Hepatocyte (in vitro differentiated cells): Measurements from ENCODE around the gene SBNO1. TPM values are rescaled to one million over a fixed set of nuclear protein-coding genes. Genes with fewer than 3 reads are reported as not detected.

Experiments
- DNase-seq: peaks from one replicate; pipeline ENCODE4 v3.0.0-alpha.2; 2016; ENCODE audit warnings: low spot score
- H2AFZ ChIP-seq: fragments of 200-600 bp; sonication (generic); 2 replicates; pipeline ENCODE4 v1.6.0; 2016; ENCODE audit warnings: antibody characterized with exemption, mild to moderate bottlenecking
- H3K27ac ChIP-seq: fragments of 200-600 bp; sonication (generic); 2 replicates; pipeline ENCODE4 v1.5.1; 2016; ENCODE audit warnings: mild to moderate bottlenecking
- H3K27me3 ChIP-seq: fragments of 200-600 bp; sonication (generic); 2 replicates; pipeline ENCODE4 v1.6.1; 2016
- H3K36me3 ChIP-seq: fragments of 200-600 bp; sonication (generic); replicated peaks from 2 replicates; pipeline ENCODE4 v1.5.1; 2016; ENCODE audit warnings: low read depth; ENCODE audit not compliant: insufficient read depth
- H3K4me1 ChIP-seq: fragments of 200-600 bp; sonication (generic); 2 replicates; pipeline ENCODE4 v1.5.1; 2016; ENCODE audit warnings: mild to moderate bottlenecking, moderate library complexity; ENCODE audit not compliant: insufficient read depth
- H3K4me2 ChIP-seq: fragments of 200-600 bp; sonication (generic); 2 replicates; pipeline ENCODE4 v1.6.0; 2016
- H3K4me3 ChIP-seq: fragments of 200-600 bp; sonication (generic); 2 replicates; pipeline ENCODE4 v1.5.1; 2016; ENCODE audit warnings: mild to moderate bottlenecking
- H3K79me2 ChIP-seq: fragments of 200-600 bp; sonication (generic); 2 replicates; pipeline ENCODE4 v1.6.0; 2017; ENCODE audit warnings: mild to moderate bottlenecking
- H3K9me2 ChIP-seq: fragments of 200-600 bp; sonication (generic); replicated peaks from 2 replicates; pipeline ENCODE4 v1.6.0; 2017; ENCODE audit warnings: mild to moderate bottlenecking; ENCODE audit not compliant: insufficient read depth
- H3K9me3 ChIP-seq: fragments of 200-600 bp; sonication (generic); 2 replicates; pipeline ENCODE4 v1.5.1; 2016; ENCODE audit warnings: low read depth, mild to moderate bottlenecking
- H4K20me1 ChIP-seq: fragments of 200-600 bp; sonication (generic); 2 replicates; pipeline ENCODE4 v1.6.0; 2016; ENCODE audit warnings: mild to moderate bottlenecking; ENCODE audit not compliant: insufficient read depth, poor library complexity, severe bottlenecking
- CTCF ChIP-seq: fragments of 200-600 bp; sonication (generic); IDR thresholded peaks from 2 replicates; pipeline ENCODE4 v1.5.1; 2016; ENCODE audit warnings: antibody characterized with exemption, mild to moderate bottlenecking; ENCODE audit not compliant: poor library complexity
- EZH2 ChIP-seq: fragments of 200-600 bp; sonication (generic); IDR thresholded peaks from 2 replicates; pipeline ENCODE4 v1.6.1; 2016; ENCODE audit warnings: antibody characterized with exemption, mild to moderate bottlenecking, borderline replicate concordance
- EZH2phosphoT487 ChIP-seq: fragments of 200-600 bp; sonication (generic); IDR thresholded peaks from one replicate; pipeline ENCODE4 v1.6.1; 2018; ENCODE audit warnings: antibody characterized with exemption, mild to moderate bottlenecking, low read depth, moderate library complexity; ENCODE audit not compliant: unreplicated experiment, severe bottlenecking
- WGBS: methylation state at CpG from one replicate; pipeline ENCODE4 v1.1.6; 2016; ENCODE audit warnings: low lambda C conversion rate; ENCODE audit errors: missing lambda C conversion rate; 5-methylcytosine and 5-hydroxymethylcytosine counted together
- polyA plus RNA-seq: library from polyadenylated mRNA; unstranded; fragments of >200 nt; fragmentation: Nextera tagmentation; extraction: Ambion mirVana; gene quantifications from 2 replicates; pipeline ENCODE4 v1.2.1, GENCODE V29; 2016
- total RNA-seq: library from RNA; depleted of rRNA; stranded (reverse); fragments of >200 nt; gene quantifications from 2 replicates; pipeline ENCODE4 v1.2.3, GENCODE V29; 2014

The SBNO1 gene
- total and polyA plus RNA-seq, 2 experiments from 2014 or later: 13.4 to 28.9 TPM

GRCh38 chr12:123398550-123399254 lies 34.1 kb upstream of the SBNO1 start:
- Histone ChIP-seq H3K4me1 (no peaks in the 10 kb centered on the region), H3K4me2 (no peak overlapping the region), H3K36me3 (no peaks in the 10 kb centered on the region), H2AFZ (no peak overlapping the region), H3K79me2 (peaks cover 80% of the 10 kb centered on the region), H3K9me2 (no peaks in the 10 kb centered on the region), H3K4me3 (no peak overlapping the region), H3K9me3 (no peaks in the 10 kb centered on the region), H4K20me1 (peaks cover 16% of the 10 kb centered on the region), H3K27me3 (no peaks in the 10 kb centered on the region), H3K27ac (no peak overlapping the region)
- TF ChIP-seq CTCF (no peak), EZH2 (no peak), EZH2phosphoT487 (no peak)
- WGBS: 93% methylated on average over 14 of the region's 14 CpGs
- no peak for DNase-seq

- no peaks in the 10 kb centered on the region for H3K9me3 ChIP-seq
- H3K79me2 ChIP-seq: peaks cover 83% of the 10 kb centered on the region
- no peak overlapping the region for H3K4me2 ChIP-seq
- no peaks in the 10 kb centered on the region for H3K4me1 ChIP-seq
- H2AFZ ChIP-seq: no peak overlapping the region
- no peaks in the 10 kb centered on the region for H3K9me2 ChIP-seq
- over 99% methylated on average over 9 of the region's 10 CpGs for WGBS
- DNase-seq: no peak
- H3K27me3 ChIP-seq: no peaks in the 10 kb centered on the region
- H3K27ac ChIP-seq: no peak overlapping the region
- TF ChIP-seq CTCF (no peak), EZH2phosphoT487 (no peak), EZH2 (no peak)
- no peak overlapping the region for H3K4me3 ChIP-seq
- peaks cover 16% of the 10 kb centered on the region for H4K20me1 ChIP-seq
- no peaks in the 10 kb centered on the region for H3K36me3 ChIP-seq
Measured at GRCh38 chr12:123398177-123398549, 33.5 kb upstream of the SBNO1 start.

GRCh38 chr12:123397400-123397799 lies 32.8 kb upstream of the SBNO1 start:
- no peak for DNase-seq
- Histone ChIP-seq H3K4me2 (no peak overlapping the region), H3K27me3 (no peaks in the 10 kb centered on the region), H3K4me1 (no peaks in the 10 kb centered on the region), H2AFZ (no peak overlapping the region), H3K27ac (no peak overlapping the region), H3K36me3 (no peaks in the 10 kb centered on the region), H3K9me3 (no peaks in the 10 kb centered on the region), H3K79me2 (peaks cover 89% of the 10 kb centered on the region), H3K4me3 (no peak overlapping the region), H4K20me1 (peaks cover 16% of the 10 kb centered on the region), H3K9me2 (no peaks in the 10 kb centered on the region)
- TF ChIP-seq EZH2 (no peak), CTCF (no peak), EZH2phosphoT487 (no peak)
- 95% methylated on average over 6 of the region's 6 CpGs for WGBS
